ENCODE data around the gene NCF2.

DNA sequence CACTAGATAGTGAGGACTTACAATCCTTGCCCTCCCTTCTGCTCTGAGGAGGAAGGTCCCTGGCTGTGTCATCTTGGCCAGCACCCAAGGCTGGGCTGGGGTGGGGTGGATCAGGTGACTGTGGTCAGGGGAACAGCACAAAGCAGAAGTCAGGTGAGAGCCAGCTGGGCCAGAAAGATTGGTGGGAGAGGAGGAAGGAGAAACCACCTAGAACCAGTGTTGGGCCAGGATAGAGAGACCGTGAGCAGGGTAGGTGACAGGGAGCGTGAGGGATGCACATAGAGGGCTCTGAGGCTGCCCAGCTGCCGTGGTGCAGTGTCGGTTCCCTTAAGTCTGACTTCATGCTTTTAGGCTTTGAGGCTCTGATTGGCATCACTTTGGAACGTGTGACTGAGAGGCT, 22.7 kb downstream of the NCF2 start:
- TF ChIP-seq, protein P1, sequence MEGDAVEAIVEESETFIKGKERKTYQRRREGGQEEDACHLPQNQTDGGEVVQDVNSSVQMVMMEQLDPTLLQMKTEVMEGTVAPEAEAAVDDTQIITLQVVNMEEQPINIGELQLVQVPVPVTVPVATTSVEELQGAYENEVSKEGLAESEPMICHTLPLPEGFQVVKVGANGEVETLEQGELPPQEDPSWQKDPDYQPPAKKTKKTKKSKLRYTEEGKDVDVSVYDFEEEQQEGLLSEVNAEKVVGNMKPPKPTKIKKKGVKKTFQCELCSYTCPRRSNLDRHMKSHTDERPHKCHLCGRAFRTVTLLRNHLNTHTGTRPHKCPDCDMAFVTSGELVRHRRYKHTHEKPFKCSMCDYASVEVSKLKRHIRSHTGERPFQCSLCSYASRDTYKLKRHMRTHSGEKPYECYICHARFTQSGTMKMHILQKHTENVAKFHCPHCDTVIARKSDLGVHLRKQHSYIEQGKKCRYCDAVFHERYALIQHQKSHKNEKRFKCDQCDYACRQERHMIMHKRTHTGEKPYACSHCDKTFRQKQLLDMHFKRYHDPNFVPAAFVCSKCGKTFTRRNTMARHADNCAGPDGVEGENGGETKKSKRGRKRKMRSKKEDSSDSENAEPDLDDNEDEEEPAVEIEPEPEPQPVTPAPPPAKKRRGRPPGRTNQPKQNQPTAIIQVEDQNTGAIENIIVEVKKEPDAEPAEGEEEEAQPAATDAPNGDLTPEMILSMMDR (IDR thresholded peaks at IDR 0.05; ENCODE audit: low read depth, low read length): no peak
- no peak for TF ChIP-seq EZH2phosphoT487 (IDR thresholded peaks at IDR 0.05; ENCODE audit: low read depth)

All from OCI-LY3 (cell line).